Fibroblast of lung (primary cell): ENCODE results near the gene LDLRAD3. TPM values are rescaled to one million over a fixed set of nuclear protein-coding genes. Genes with fewer than 3 reads are reported as not detected.

ENCODE experiments used
- DNase-seq, 2 donors: peaks; one replicate each; pipeline versions ENCODE4 v3.0.0 to v3.0.0-alpha.2; 2010; ENCODE audit warnings: low read depth in 2 of 2
- H2AFZ ChIP-seq: 2 replicates; pipeline ENCODE4 v1.5.1; 2012; ENCODE audit warnings: low read length, control low read depth, inconsistent platforms
- H3K27ac ChIP-seq: 2 replicates; pipeline ENCODE4 v1.5.1; 2011; ENCODE audit warnings: low read length, control low read depth; ENCODE audit not compliant: insufficient read depth
- H3K27me3 ChIP-seq: 2 replicates; pipeline ENCODE4 v1.5.1; 2011; ENCODE audit warnings: mild to moderate bottlenecking, low read length; ENCODE audit not compliant: control insufficient read depth, insufficient read depth
- H3K36me3 ChIP-seq: 2 replicates; pipeline ENCODE4 v1.5.1; 2011; ENCODE audit warnings: low read length; ENCODE audit not compliant: control insufficient read depth, insufficient read depth
- H3K4me1 ChIP-seq: 2 replicates; pipeline ENCODE4 v1.5.1; 2011; ENCODE audit warnings: low read length; ENCODE audit not compliant: control insufficient read depth, insufficient read depth; ENCODE audit errors: extremely low read depth
- H3K4me2 ChIP-seq: 2 replicates; pipeline ENCODE4 v1.5.1; 2011; ENCODE audit warnings: low read length, control low read depth; ENCODE audit not compliant: insufficient read depth; ENCODE audit errors: extremely low read depth
- H3K4me3 ChIP-seq, 4 experiments: fragments of 200-600 bp in 1 of 4; sonication (generic) in 1 of 4; replicated peaks in 1 of 4; 2 replicates each; pipeline ENCODE4 v1.5.1; 2011 to 2016; ENCODE audit warnings: low read length in 4 of 4, low read depth in 3 of 4, mild to moderate bottlenecking in 3 of 4, control low read depth in 2 of 4, inconsistent platforms in 1 of 4, mixed read lengths in 1 of 4; ENCODE audit not compliant: insufficient read depth in 1 of 4; ENCODE audit errors: control extremely low read depth in 1 of 4
- H3K79me2 ChIP-seq: 2 replicates; pipeline ENCODE4 v1.5.1; 2012; ENCODE audit warnings: mild to moderate bottlenecking, low read length, inconsistent platforms; ENCODE audit not compliant: control insufficient read depth, insufficient read depth
- H3K9ac ChIP-seq: 2 replicates; pipeline ENCODE4 v1.5.1; 2011; ENCODE audit warnings: mild to moderate bottlenecking, low read length, control low read depth; ENCODE audit not compliant: insufficient read depth
- H3K9me3 ChIP-seq: 2 replicates; pipeline ENCODE4 v1.5.1; 2012; ENCODE audit warnings: low read depth, low read length; ENCODE audit not compliant: control insufficient read depth, insufficient read depth
- H4K20me1 ChIP-seq: 2 replicates; pipeline ENCODE4 v1.5.1; 2011; ENCODE audit warnings: low read length; ENCODE audit not compliant: control insufficient read depth, insufficient read depth; ENCODE audit errors: extremely low read depth
- EZH2 ChIP-seq: IDR thresholded peaks from 2 replicates; pipeline ENCODE4 v1.5.1; 2012; ENCODE audit warnings: low read length, control low read depth, mild to moderate bottlenecking; ENCODE audit errors: missing control alignments
- polyA plus RNA-seq, 2 donors: library from polyadenylated mRNA; depleted of rRNA in 1 of 2; stranded (reverse) in 1 of 2; unstranded in 1 of 2; fragments of >200 nt; gene quantifications; 2 replicates each; pipeline ENCODE4 v1.2.1, GENCODE V29; 2011 to 2012; ENCODE audit warnings: missing spikeins in 1 of 2
- total RNA-seq: library from RNA; depleted of rRNA; stranded (reverse); fragments of >200 nt; gene quantifications from 2 replicates; pipeline ENCODE4 v1.2.1, GENCODE V29; 2014
- TF ChIP-seq, protein P1 (sequence below), 2 donors: IDR thresholded peaks in 1 of 2; conservative IDR thresholded peaks in 1 of 2; 1 replicate in 1 of 2; 2 replicates in 1 of 2; pipeline ENCODE4 v1.5.1; 2011 to 2012; ENCODE audit warnings: low read length in 2 of 2, control low read depth in 1 of 2, inconsistent platforms in 1 of 2, low read depth in 1 of 2, mild to moderate bottlenecking in 1 of 2

Gene LDLRAD3
- total and polyA plus RNA-seq, 2 donors (not counting 1 experiment from before 2014, with no cell fraction given), result 3.8 to 7.8 TPM

DNA sequence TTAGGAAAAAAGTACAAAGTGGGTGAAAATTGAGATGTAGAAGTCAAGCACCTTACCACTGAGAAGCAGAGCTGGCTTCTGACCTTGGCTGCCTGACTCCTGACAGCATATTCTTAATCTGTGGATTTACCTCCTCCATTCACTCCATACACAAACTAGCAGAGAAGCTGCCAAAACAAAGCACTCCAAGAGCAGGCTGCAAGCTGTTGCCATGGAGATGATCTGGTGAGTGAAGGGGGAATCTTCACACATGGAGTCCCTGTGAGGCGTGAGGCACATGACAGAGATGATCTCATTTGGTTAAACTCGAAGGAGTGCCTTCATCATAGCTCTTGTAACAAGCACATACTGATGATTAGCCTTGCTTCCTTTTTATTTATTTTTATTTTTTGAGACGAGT is 329.2 kb downstream of the LDLRAD3 start:
- H3K36me3 ChIP-seq, result peaks cover 4% of the 10 kb centered on the region
- no peaks in the 10 kb centered on the region for H3K79me2 ChIP-seq
- H3K27ac ChIP-seq, result no peak overlapping the region
- DNase-seq, result peak in 1 of 2 donors; percentile 11
- H3K9me3 ChIP-seq, result no peaks in the 10 kb centered on the region
- H3K9ac ChIP-seq, result no peak overlapping the region
- no peak overlapping the region for H3K4me3 ChIP-seq
- no peaks in the 10 kb centered on the region for H4K20me1 ChIP-seq
- TF ChIP-seq, protein P1, sequence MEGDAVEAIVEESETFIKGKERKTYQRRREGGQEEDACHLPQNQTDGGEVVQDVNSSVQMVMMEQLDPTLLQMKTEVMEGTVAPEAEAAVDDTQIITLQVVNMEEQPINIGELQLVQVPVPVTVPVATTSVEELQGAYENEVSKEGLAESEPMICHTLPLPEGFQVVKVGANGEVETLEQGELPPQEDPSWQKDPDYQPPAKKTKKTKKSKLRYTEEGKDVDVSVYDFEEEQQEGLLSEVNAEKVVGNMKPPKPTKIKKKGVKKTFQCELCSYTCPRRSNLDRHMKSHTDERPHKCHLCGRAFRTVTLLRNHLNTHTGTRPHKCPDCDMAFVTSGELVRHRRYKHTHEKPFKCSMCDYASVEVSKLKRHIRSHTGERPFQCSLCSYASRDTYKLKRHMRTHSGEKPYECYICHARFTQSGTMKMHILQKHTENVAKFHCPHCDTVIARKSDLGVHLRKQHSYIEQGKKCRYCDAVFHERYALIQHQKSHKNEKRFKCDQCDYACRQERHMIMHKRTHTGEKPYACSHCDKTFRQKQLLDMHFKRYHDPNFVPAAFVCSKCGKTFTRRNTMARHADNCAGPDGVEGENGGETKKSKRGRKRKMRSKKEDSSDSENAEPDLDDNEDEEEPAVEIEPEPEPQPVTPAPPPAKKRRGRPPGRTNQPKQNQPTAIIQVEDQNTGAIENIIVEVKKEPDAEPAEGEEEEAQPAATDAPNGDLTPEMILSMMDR (conservative IDR thresholded peaks at IDR 0.05 in 1 of 2, IDR thresholded peaks at IDR 0.05 in 1 of 2; ENCODE audit: low read depth in 1 of 2, low read length in 2 of 2), result no peak
- TF ChIP-seq EZH2, result no peak
- H3K4me2 ChIP-seq, result no peak overlapping the region
- H3K4me1 ChIP-seq, result no peaks in the 10 kb centered on the region
- H2AFZ ChIP-seq, result no peak overlapping the region
- no peaks in the 10 kb centered on the region for H3K27me3 ChIP-seq

GRCh38 chr11:36274414-36274813 is 330.6 kb downstream of the LDLRAD3 start:
- H3K9ac ChIP-seq, result no peak overlapping the region
- H3K4me1 ChIP-seq, result no peaks in the 10 kb centered on the region
- H3K27ac ChIP-seq, result no peak overlapping the region
- TF ChIP-seq EZH2, result no peak
- TF ChIP-seq, protein P1 (conservative IDR thresholded peaks at IDR 0.05 in 1 of 2, IDR thresholded peaks at IDR 0.05 in 1 of 2; ENCODE audit: low read depth in 1 of 2, low read length in 2 of 2), result no peak
- H2AFZ ChIP-seq, result no peak overlapping the region
- no peak for DNase-seq
- no peak overlapping the region for H3K4me2 ChIP-seq
- H3K9me3 ChIP-seq, result no peaks in the 10 kb centered on the region
- no peaks in the 10 kb centered on the region for H4K20me1 ChIP-seq
- H3K79me2 ChIP-seq, result no peaks in the 10 kb centered on the region
- no peak overlapping the region for H3K4me3 ChIP-seq
- no peaks in the 10 kb centered on the region for H3K27me3 ChIP-seq
- peaks cover 4% of the 10 kb centered on the region for H3K36me3 ChIP-seq

GRCh38 chr11:36278531-36279282 is 334.8 kb downstream of the LDLRAD3 start:
- TF ChIP-seq EZH2, result no peak
- TF ChIP-seq, protein P1 (conservative IDR thresholded peaks at IDR 0.05 in 1 of 2, IDR thresholded peaks at IDR 0.05 in 1 of 2; ENCODE audit: low read depth in 1 of 2, low read length in 2 of 2), result no peak
- Histone ChIP-seq H3K4me3 (no peak overlapping the region), H3K9me3 (no peaks in the 10 kb centered on the region), H3K27ac (no peak overlapping the region), H4K20me1 (no peaks in the 10 kb centered on the region), H2AFZ (no peak overlapping the region), H3K4me1 (no peaks in the 10 kb centered on the region), H3K4me2 (no peak overlapping the region), H3K9ac (no peak overlapping the region), H3K36me3 (peaks cover 4% of the 10 kb centered on the region), H3K27me3 (no peaks in the 10 kb centered on the region), H3K79me2 (no peaks in the 10 kb centered on the region)
- DNase-seq, result peak; percentile 21 to 30
